ENCODE measurements around the gene ETS1.
"Not testable (repeated sequence)": the region's sequence is repeated elsewhere in the genome, so short reads cannot be mapped to it uniquely, and the experiment has no call there.

ETS1 gene

DNA sequence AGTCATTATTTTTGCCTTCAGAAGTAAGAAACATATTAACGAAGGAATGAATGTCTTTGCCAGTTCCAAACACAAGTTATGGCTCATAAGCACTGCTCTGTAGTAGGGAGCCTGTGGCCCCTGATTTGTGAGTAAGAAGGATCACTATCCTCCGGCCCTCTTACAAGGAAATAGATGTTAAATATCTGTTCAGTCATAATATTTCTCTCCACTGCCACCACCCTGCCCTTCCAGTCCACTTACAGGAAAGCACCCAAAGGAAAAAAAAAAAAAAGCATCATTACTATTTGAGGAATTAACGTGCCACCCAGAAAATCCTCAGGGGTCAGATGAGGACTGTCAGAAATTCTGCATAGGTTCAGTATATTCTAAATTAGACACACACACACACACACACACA, 123.4 kb downstream of the ETS1 start:
- no peak for DNase-seq (ENCODE audit: low spot score)

DNA sequence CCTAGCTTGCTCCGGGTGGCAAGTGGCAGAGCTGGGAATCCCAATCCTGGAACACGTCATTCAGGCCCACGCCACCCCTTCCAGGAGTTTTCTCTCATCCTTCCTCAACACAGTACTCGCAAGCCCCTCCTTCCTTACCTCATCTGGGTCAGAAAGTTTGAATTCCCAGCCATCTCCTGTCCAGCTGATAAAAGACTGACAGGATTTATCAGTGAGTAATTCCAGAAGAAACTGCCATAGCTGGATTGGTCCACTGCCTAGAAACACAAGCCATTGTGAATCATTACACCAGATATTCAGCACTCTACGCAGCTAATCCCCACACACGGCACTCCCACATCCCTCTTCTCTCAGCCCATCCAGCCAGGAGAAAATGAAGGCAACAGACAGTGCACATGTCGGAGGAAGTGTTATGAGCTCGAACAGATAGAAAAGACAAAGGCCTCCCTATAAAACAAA, 124.0 kb downstream of the ETS1 start:
- DNase-seq (ENCODE audit: low spot score) = no peak

DNA sequence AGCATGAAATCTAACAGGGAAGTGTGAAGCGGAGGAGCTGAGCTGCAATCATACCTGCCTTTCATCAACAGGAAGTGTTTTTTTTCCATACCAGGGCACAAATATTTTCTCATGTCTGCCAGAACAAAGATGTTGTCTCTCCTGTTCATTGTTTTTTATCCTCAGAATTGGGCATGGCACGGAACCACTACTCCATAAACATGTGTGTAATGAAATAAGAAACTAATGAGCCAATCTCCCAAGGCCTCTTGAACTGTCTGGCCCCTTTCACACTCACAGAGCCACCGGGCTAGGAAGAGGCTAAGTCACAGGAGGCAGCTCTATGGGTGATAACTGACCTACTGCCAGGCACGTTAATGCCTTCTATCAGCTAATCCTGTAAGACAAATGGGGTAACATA, 124.4 kb downstream of the ETS1 start:
- no peak for DNase-seq (ENCODE audit: low spot score)

DNA sequence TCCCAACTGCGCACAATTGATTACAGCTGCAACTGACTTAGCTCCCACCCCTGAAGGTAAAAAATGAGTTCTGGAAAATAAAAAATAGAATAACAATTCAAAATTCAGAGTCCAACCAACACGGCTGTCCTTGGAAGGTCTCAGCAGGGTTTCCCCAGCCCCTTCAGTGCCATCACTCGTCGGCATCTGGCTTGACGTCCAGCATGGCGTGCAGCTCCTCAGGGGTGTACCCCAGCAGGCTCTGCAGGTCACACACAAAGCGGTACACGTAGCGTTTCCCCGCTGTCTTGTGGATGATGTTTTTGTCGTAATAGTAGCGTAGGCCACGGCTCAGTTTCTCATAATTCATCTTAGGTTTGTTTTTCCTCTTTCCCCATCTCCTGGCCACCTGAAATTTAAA, 125.2 kb downstream of the ETS1 start:
- no peak for DNase-seq (ENCODE audit: low spot score)

DNA sequence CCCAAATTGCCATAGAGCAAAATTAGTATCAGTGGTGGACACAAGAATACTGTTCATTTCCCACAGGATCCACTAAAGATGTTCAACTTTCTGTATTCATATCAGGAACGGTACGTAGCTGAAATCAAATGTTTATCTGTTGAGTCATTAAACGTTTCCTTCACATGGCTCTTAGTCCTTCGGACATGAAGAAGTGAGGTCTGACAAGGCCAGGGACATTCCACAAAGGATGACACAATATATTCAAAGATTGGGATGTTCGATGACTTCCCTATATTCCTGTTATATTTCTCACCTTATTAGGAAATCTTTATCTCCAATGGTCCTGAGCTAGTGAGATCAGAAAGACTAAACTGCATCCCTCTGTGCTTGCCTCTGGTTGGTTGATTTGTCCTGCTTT, 129.0 kb downstream of the ETS1 start:
- no peak for DNase-seq (ENCODE audit: low spot score)

DNA sequence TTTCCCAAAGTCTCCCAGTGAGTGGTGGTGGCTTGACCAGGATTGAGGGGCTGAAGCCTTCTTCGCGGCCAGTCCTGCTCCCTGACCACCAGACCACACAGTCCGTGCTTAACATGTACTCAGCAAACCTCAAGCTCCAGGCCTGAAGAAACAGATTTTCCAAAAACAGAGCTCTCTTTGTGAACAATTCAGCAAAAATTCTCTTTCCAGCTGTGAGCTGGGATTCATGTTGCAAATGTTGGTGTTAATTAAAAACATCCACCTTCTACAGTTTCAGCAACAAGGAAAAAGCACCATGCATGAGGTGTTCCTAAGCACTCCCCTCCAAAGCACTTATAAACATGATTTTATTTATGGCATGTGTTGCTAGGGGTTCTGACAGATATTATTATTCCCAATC, 129.5 kb downstream of the ETS1 start:
- no peak for DNase-seq (ENCODE audit: low spot score)

DNA sequence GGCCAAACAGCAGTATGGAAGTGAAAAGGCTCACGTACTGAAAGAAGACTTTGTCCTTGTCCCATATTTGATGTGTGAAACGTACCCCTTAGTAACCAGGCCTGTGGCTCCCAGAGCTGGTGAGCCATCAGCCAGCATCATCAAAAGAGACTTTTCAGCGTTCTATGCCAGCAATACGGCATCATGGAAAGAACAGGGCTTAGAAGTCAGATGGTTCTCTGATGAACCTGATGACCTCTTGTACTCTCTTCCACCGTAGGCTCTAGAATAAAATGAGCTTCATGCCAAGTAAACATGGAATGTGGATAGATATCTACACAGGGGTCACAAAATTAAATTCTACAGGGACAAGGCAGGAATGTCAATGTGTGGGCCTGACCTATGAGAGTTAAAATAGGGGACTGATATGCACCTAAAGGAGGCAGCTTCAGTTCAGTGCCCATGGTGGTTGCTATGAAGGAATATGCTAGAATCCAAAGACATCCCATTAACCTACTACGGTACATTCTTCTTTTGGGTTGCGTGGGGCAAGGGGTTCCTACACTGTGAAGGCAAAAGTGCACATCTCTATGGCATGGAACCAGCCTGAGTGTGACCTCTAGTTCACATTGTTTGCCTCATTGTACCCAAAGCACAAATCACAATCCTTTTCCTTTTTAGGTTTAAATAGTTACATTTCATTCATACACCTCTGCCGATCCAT, 130.6 kb downstream of the ETS1 start:
- DNase-seq (ENCODE audit: low spot score) = no peak

DNA sequence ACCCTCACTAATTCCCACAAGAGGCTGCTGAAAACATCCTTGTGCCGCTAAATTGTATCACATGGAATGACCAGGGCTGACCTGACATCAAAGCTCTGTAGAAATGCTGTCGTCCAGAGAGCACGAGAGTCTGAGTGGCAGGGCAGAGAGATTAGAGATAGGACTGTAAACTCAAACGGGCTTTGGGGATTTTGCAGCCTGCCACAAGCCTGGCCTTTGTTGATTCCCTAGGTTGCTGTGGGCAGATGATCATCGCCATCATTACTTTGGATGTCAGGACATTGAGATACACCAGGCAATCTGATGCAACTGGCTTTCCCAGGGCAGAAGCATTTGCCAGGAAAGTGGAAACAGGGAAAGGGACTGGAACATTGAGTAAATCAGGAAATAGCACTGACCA, 131.6 kb downstream of the ETS1 start:
- no peak for DNase-seq (ENCODE audit: low spot score)

DNA sequence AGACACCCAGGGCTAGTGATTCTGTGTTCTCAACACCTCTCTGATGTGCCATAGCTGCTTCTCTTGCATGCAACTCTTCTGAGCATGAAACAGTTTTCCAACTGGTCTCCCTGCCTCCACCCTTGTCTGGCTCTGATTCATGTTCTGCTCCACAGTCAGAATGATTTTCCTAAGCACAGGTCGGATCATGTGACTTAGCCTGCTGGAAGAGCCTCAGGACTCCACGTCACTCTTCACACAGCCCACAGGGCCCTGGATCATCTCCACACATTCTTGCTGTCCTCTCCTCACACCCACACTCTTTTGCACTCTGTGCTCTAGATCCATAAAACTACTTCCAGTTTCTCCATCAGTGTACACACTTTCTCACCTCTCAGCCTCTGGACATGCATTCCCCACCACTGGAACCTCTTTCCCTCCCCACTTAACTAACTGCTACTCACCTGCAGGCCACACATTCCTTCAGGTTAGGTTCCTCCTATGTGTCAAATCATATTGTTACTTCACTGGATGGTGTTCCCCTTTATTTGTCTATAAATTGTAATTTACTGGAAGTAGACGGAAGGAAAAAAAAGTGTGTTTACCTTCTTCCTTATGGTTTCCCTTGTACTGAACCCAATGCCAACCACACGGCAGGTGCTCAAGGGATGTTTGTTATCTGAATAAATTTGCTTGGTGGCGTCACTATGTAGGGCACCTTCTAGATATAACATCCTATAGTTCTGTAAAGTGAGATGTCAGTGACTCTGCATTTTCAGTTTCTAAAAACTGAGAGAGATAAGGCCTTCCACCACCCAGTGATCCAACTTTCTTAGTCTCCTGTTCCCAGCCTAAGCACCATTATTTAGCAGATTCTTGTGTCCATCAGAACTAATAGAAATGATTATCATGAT, 133.7 kb downstream of the ETS1 start:
- DNase-seq (ENCODE audit: low spot score) = no peak

DNA sequence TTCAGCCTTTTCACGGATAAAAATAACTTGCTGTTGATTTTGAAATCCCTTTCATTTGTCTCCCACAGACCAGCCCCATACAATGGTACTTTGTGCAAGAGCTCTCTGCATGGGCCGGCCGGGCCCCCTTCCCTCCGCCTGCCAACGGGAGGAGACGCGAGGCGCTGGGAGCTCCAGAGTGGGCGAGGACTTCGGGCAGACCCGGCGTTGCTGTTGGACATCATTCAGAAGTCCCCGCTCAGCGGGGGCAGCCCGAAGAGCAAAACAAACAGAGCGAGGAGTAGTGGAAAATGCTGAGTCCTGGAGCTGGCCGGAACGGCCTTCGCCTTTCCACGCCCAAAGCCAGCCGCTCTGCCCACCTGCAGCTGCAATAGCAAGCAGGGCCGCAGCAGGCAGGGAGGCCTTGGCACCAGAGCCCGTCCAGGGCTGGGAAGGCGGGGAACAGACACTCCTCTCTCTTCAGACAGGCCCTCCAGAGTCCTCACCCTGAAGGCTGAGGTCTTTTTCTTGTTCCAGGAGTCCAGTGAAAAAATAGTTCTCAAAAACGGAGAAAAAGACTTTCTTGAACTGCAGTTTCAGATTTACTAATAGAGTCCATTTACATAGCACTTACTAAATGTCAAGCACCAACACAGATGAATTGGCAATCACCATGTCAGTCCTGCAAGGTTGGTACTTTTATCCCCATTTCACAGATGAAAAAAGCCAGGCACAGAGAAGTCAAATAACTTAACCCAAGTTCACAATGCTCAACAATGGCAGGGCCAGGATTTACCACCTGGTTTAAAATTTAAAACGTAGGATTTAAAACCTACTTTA, 135.5 kb downstream of the ETS1 start:
- no peak for DNase-seq (ENCODE audit: low spot score)

DNA sequence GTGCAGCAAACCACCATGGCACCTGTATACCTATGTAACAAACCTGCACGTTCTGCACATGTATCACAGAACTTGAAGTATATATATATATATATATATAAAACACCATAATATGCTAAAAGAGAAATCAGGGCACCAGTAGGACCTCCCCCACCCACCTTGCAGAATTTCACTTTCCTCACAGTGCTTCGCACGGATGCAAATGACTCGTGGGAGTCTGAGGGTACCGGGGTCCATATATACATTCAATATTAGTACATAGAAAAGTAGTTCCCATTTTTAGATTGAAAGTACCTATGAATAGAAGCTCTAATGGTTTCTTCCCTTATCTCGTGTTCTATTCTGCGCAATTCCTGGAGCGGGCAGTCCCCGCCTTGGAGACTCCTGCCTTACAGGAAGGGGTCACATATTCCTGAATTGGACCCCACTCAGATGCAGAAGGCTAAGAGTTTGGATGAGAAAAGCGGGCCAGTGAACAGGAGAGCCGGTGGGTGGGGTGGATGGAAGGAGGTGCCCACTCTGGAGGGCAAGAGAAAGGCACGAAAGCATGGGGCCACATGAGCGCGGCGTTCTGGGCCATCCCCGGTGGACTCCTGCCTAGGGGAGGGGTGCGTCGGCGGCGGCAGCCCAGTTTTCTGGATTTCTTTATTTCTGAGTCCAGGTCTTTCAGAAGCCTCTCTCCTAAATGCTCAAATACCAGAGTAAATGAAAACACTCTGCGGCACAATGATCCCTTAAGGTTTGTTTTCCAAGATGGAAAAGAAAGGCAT, 136.3 kb downstream of the ETS1 start:
- DNase-seq (ENCODE audit: low spot score) = no peak

DNA sequence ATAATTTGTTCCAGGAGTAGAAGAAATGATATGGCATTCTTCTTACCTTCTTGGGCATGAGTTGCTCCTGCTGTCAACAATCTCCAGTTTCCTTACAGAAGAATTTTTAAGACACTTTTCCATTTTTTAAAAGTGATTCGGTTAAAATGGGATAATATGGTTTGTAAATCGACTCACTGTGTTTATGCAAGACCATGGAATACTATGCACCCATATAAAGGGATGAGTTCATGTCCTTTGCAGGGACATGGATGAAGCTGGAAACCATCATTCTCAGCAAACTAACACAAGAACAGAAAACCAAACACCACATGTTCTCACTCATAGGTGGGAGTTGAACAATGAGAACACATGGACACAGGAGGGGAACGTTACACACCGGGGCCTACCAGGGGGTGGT, 136.9 kb downstream of the ETS1 start:
- not testable (repeated sequence) for DNase-seq (ENCODE audit: low spot score)

DNA sequence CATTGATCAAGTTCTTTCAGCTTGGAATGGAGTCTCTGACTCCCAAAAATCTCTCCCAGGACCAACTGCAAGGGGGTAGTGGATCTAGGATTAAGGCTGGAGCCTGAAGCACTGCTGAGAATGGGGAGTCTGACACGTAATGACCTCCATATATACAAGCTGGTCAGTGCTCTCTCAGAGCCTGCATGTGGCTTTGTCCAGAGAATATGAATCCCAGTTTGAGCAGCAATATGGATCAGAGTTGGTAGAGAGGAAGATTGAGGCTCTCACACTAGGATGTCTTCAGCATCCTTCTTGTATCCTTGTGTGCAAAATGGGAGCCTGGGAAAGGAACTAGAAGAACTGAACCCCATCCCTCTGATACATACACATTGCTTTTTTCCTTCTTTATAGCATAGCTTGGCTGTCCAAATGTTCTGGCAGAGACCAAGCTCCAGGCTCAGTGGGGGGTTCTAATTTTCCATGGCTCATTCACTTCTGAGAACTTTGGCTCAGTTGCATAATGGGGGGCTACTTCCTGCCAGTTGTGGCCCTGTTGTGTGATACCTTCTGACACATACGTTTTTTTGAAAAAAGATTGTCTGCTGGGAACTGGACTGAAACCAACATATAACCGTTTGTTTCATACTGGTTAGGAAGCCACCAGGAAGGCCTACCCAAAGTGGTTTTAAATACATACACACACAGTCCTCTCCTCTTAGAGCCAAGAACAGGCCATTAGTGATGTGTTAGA, 138.2 kb downstream of the ETS1 start:
- no peak for DNase-seq (ENCODE audit: low spot score)

DNA sequence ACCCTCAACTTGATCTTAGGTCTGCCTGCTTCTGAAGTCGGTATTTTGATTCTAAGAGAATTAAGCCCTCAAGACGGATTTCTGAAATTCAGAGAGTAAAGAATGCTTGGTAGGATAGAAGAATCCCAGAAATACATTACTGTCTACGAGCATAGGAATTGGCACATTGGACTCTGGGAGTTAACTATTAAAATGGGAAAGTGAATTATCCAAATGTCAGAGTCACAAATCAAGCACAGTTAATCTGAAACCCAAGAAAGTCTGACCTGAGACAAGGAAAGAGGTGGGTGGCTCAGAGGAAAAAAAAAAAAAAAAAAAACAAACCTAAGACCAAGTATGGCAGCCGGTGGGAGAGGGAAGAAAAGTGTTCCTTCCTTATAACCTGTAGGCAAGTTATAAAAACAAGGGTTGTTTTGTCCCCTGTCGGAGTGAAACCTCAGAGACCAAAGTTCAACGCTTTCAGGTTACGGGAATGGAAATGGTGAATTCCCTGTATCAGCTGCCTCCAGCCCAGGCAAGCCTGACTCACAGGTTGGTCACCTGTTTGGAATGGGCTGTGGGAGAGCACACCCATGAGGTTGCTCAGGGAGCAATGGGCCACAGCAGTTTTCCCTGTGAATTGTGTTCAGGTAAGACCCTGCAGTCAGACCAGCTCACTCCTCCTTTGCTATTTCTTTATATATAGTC, 139.0 kb downstream of the ETS1 start:
- DNase-seq (ENCODE audit: low spot score) = no peak

DNA sequence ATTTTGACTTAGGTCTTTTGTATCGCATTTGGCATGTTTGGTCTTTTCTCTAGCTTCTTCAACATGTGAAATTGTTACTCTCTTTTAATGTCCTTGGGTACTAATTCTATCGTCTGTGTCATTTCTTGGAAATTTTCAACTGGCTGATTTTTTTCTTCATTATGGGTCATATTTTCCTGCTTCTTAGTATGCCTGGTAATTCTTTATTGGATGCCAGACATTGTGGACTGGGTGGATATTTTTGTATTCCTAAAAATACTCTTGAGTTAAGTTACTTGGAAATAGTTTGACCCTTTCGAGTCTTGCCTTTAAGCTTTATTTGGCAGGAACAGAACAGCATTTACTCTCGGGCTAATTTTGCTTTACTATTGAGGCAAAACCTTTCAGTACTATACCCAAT, 140.1 kb downstream of the ETS1 start:
- DNase-seq (ENCODE audit: low spot score) = no peak

DNA sequence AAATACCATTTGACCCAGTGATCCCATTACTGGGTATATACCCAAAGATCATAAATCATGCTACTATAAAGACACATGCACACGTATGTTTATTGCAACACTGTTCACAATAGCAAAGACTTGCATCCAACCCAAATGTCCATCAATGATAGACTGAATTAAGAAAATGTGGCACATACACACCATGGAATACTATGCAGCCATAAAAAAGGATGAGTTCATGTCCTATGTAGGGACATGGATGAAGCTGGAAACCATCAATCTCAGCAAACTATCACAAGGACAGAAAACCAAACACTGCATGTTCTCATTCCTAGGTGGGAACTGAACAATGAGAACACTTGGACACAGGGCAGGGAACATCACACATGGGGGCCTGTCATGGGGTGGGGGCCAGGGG, 141.4 kb downstream of the ETS1 start:
- not testable (repeated sequence) for DNase-seq (ENCODE audit: low spot score)

DNA sequence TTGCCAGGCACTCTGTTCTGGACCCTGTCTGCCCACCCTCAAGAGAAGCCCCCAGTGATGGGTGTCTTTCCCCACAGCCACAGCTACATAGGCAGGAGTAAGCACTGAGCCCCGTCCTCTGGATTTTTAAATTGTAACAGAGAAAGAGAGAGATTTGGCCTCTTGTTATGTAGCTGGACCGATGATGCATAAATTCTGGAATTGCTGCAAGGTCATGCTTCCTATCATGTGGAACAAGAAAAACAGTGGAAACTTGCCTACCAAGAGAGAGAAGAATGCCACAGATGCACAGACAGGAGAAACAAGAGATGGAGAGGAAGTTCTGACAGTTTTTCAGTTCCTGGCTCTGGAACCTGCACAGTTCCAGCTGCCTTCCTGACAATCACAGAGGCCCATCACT, 150.2 kb downstream of the ETS1 start:
- DNase-seq (ENCODE audit: low spot score) = no peak

DNA sequence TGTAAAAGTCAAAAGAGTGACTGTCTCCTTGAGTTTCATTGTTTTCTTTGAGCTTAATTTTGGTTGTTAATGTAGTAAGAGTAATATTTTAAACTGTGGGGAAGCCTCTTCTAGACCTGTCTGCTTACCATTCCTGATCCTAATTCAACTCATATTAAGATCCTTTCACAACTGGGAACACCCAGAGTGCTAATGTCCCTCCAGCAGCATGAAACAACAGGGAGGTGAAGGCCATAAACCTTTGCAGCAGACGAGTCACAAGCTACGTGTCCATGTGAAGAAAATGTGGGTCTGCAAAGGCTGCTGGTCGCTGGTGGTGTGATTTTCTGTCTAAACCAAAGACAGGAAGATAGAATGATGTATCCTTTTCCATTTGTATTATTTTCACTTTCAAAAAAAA, 152.5 kb downstream of the ETS1 start:
- DNase-seq (ENCODE audit: low spot score) = no peak

DNA sequence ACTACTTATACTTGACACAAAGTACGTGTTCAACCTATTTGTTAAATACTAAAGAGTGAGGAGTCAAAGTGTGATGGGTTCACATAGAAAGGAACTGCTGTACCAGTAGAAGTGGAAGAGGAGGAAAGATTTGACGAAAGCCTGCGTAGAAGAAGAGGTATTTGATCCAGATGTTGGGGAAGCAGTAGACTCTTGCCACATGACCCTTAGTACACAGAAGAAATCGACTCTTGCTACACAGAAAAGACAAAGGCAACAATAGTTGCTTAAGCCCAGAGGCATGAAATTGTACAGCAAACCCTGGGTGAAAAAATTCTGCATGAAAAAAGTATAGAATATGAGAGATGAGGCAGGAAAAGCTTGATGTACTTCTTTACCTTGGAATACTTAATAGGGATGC, 152.9 kb downstream of the ETS1 start:
- DNase-seq (ENCODE audit: low spot score) = no peak

DNA sequence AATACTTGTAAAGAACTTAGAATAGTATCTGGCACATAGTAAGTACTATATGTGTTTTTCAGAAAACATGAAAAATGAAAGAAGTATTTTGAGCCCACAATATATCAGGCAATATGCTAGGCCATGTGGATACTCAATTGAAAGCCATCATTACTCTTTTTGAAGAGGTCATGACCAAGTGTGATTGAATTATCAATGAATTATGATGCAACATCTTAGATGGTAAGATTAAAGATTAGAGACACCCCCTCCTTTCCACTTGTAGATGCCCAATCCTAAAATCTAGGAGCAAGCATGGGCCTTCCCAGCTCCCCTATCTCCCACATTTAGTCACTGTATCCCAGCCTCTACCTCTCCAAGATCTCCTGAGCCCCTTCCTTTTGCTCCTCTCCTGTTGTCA, 154.4 kb downstream of the ETS1 start:
- no peak for DNase-seq (ENCODE audit: low spot score)

DNA sequence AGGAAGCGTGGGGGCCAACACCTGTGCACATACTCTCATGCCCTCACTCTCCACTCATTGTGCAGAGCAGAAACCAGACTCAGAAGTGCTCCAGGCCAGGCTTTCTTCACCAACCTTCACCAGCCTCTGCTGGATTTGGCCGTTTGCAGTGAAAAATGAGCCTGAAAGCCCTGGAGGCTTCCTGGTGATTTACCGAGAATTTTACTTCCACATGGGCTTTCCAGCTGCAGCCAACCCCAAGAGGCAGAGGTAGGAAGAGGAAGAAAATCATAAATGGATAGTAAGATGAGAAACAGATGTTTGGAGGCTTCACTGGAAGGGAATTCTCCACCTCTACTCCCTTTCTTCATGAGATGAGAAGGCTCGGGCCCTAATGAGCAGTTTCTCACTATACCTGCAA, 155.4 kb downstream of the ETS1 start:
- DNase-seq (ENCODE audit: low spot score) = no peak
